Measurements from ENCODE around the gene TMEM80.
A peak's percentile ranks its signal among the peaks of the same experiment; 100 is the strongest.
"Not testable (repeated sequence)": the region's sequence is repeated elsewhere in the genome, so short reads cannot be mapped to it uniquely, and the experiment has no call there.

Gene TMEM80

DNA sequence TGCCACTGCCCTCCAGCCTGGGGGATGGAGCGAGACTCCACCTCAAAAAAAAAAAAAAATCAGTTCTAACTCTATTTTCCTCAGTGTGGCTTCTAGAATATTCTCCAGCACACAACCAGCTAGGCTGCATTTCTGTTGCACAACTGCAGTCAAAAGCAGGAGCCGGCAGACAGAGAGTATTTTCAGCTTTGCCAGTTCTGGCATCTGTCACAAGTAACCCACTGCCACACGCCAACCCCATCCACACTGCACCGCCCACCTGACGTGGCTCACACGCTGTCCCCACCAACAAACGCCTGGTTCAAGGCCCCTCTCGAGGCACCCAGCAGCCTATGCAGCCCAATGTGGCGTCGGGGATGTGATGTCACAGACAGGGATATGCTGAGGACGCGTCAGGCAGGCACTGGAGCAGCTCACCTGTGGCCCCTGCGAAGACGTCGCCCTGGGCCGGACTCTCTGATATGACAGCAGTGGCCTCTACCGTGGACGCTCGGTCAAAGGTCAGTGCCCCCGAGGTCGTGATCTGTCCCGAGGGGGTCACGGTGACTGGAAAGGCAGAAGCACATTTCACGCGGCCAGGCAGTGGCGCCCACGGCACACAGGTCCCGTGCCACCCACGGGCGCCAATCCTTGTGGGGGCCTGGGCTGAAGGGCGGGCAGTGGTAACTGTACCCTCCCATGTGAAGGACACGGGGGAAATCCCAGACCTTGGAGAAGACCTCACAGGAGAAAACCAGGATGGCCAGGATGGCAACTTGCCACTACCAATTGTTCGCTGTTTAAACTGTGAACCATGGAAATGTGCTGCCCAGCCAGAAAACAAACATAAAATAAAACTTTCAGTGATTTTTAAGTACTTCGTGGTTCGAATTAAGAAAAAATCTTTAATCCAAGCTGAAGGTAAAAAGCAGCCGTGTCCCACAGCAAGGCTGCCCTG, 16.1 kb upstream of the TMEM80 start:
- no peak for DNase-seq (ENCODE audit: low read depth)

DNA sequence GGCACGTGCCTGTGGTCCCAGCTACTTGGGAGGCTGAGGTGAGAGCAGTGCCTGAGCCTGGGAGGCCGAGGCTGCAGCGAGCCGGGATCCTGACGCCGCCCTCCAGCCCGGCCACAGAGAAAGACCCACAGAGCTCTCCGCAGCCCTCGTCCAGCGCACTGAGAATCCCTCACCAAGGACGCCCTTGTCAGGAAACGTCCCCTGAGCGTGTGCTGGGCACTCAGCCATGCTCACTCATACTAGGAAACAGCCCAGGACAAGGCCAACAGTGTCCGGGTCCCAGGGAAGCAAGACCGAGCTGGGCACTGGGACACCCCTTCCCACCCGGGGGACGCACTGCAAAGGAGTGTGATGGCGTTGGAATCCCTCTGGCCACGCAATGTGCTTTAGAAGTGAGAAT, 15.1 kb upstream of the TMEM80 start:
- no peak for DNase-seq (ENCODE audit: low read depth)

DNA sequence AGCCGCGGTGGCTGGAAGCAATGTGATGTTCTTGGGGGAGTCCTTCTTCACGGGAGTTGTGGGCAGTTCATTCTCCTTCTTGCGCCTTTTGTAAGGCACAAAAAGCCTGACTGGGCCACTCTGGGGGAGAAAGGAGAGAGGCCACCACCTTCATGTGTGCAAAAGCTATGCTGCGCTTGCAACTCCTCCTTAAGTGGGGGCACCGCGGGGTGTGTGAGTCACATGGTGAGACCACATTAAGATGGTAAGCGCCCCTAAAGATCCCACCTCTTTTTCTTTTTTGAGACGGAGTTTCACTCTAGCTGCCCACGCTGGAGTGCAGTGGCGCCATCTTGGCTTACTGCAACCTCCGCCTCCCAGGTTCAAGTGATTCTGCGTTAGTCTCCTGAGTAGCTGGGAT, 14.6 kb upstream of the TMEM80 start:
- no peak for DNase-seq (ENCODE audit: low read depth)

DNA sequence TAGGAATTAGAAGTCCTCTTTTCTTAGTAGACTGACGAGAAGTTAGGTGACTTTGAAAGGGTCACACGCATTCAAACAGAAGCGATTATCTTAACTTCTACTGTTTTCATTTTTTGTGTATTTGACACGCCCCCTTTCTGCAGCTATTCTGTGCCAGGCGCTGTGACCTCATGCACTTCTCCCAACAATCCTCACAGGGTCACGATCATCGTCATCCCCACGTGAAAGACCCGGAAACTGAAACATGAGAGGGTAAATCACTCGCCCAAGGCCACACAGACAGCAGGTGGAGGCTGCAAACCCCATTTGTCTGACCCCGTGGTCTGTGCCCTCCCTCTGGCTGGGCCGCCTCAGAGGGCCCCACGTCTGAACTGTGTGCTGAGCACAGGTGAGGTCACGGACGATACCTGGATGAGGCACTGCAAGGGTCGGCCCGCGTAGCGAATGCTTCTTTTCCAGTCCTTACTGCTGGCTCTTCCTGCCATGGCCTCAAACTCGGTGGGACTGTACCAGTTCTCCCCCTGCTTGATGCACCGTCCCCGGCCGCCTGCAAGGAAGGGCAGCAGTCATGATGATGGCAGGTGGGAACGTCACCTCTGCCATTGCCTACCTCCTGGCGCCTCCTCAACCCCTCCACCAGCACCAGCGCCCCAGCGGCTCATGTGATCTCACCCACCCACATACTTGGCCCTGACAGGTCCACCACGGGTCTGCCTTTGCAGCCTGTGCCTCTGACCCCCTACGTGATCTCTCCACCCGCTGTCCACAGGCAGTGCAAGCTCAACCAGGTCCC, 9.0 kb upstream of the TMEM80 start:
- no peak for DNase-seq (ENCODE audit: low read depth)

DNA sequence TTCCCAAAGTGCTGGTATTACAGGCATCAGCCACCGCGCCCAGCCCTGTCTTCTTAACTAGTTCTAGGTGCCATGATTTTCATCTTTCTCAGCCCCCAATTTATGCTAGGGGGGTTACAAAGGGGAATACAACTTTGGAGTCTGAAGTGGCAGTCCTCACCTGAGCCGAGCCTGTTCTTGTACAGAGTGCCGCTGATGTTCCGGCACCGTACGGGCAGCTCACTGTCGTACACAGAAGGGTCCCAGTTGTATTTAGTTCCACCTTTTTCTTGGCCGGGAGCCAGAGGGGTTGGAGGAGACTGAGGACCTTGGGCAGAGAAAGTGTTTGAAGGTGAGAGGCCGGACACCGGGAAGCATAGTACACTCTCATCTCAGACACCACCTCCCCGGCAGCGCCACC, 7.9 kb upstream of the TMEM80 start:
- no peak for DNase-seq (ENCODE audit: low read depth)

DNA sequence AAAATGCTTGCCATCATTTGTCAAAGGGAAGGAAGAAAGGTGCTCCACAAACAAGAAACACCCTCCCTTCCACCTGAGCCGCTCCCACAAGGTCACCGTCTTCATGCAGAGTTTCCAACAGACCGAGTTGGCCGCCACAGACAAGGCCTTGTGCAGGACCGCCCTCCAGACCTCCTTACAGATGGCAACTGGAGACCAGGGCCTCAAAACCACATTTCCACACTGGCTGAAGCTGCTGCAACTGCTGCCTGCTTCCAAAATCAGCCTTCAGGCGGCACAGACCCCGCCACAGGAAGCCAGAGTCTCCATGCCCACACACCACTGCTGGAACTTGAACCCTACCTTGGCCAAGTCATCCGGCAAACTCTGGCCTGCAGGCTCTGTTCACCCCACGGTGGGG, 6.9 kb upstream of the TMEM80 start:
- no peak for DNase-seq (ENCODE audit: low read depth)

DNA sequence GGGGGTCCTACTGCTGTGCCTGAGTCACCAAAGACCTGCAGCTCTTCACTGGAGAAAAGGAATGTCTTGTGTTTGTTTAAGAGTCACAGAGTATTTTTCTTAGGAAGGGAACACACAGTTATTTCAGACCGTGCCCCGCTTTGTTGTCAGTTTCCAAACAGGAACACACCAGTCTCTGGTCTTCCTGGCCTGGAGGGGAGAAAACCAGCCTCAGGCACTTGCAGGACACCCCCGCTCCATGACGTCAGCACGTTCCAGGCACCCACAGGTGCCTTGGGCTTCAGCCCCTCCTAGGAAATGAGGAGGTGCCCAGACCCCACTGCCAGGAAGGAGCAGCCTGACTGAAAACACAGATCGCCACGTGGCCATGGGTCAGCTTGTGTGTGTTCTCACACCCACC, 6.0 kb upstream of the TMEM80 start:
- DNase-seq (ENCODE audit: low read depth), result no peak

DNA sequence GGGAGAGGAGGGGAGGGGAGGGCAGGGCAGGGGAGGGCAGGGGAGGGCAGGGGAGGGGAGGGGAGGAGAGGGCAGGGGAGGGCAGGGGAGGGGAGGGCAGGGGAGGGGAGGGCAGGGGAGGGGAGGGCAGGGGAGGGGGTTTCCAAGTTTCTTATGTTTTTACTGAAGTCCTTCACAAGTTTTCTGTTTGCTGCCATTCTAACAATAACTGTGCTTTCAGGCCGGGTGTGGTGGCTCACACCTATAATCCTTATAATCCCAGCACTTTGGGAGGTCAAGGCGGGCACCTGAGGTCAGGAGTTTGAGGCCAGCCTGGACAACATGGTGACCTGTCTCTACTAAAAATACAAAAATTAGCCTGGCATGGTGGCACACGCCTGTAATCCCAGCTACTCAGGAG, 5.4 kb upstream of the TMEM80 start:
- not testable (repeated sequence) for DNase-seq (ENCODE audit: low read depth)

DNA sequence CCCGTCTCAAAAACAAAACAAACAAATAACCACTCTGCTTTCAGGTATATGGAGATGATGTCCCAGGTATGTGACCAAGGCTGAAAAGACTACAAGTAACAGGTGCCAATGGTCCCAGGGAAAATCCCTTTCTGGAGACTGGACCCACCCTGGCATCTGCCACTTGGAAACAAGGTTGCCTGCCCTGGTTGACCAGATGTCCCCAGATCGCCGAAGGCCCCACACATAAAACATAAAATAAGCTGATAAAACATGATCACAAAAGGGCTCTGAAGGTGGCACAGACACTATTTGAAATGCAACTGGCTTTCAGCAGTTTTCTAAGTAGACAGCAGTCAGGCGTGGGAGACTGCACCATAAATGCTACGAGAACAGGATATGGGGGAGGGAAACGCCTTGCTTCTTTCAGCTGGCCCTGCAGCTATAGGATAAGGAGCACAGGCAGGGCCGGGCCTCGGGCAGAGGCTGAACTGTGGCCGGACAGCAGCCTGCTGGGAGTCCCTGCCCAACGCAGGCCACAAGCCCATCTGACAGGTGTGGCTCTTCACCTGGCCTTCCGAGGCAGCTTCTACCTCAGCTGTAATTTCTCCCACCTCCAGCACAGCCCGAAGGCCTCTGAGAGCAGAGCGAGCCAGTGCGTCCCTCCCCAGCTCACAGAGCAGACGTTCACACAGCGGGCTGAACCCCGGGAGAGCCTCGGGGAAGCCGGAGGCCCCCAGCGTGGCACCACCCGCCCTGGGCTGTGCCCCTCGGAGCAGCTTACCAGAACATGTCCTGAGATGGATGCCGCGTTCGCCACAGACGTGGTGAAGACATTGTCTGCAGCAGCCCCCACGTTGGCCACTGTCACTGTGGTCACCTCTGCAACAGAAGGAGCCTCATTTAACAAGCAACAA, 4.6 kb upstream of the TMEM80 start:
- DNase-seq (ENCODE audit: low read depth), result no peak

DNA sequence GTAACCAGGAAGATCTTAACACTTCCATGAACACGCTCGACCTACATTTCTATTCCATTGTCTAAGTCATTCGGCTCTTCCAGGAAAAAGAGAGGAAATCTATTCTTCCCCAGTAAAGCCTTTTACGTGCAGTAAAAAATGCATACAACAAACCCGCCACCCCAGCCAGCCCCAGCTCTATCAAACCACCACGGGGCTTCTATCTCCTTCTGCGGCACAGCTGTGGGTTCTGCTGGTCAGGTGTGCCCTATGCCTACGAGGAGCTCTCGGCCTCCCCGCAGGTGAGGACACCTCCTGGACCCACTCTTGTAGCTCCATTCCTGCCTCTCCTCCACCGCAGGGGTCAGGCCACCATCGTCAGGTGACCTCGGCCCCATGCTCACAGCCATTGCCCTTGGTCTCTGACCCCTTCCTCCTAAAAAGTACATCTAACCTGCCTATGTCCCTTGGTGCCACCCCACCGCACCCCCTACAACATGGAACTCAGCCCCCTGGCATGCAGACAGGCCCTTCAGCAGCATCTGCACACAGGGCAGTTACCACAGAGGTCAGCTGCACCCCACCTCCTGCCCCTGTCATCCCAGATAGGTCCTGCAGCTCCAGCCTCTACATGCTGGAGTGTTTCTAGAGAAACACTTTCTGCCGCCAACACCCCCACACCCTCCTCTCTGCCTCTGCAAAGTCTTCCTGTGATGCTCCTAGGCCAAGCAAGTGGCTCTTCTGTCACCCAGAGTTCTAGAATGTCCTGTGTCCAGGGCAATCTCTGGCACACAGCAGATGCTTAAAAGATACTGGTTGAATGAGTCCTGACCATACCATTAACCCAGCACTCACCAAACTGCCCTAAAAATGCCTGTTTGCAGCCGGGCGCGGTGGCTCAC, 3.7 kb upstream of the TMEM80 start:
- no peak for DNase-seq (ENCODE audit: low read depth)

DNA sequence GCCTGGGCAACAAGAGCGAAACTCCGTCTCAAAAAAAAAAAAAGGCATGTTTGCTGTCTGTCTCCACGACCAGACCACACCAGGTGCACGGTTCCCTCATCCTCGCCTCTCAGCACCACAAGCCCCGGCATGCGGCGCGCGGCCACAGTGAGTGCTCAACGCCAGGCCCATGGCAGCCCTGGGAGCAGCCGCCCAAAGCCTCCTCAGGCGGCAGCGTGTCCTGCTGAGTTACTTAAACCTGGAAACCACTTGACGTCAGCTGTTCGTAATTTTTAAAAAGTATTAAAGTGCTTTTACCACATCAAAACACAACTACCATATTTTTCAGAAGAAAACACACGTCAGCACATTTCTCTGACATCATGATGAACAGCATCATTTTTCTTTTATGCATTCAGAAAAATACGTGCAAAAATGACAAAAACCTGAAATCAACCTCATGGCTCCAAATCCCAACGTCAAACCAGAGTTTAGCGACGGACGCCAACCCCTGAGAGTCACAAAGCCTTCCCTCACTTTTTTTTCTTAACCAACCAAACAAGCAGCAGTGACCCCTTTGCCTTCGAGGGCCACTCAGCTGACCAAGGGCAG, 2.7 kb upstream of the TMEM80 start:
- DNase-seq (ENCODE audit: low read depth), result no peak

DNA sequence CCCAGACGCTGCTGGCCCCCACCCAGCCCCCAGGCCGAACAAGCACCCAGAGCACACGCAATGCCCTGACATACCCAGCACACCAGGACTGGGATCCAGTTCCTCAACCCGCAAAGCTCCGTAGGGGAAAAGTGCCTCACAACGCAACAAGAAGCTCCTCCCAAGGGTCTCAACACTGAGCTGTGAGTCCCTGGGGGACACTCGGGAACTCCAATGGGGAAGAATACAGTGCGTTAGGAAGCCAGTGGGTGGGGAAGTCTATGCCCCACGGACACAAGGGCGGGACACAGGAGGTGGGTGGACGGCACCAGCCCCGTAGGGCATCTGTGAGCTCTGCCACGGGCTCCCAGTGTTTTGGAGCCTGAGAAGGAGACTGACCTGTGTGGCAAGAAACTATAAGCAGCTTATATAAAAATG, 2.2 kb upstream of the TMEM80 start:
- no peak for DNase-seq (ENCODE audit: low read depth)

DNA sequence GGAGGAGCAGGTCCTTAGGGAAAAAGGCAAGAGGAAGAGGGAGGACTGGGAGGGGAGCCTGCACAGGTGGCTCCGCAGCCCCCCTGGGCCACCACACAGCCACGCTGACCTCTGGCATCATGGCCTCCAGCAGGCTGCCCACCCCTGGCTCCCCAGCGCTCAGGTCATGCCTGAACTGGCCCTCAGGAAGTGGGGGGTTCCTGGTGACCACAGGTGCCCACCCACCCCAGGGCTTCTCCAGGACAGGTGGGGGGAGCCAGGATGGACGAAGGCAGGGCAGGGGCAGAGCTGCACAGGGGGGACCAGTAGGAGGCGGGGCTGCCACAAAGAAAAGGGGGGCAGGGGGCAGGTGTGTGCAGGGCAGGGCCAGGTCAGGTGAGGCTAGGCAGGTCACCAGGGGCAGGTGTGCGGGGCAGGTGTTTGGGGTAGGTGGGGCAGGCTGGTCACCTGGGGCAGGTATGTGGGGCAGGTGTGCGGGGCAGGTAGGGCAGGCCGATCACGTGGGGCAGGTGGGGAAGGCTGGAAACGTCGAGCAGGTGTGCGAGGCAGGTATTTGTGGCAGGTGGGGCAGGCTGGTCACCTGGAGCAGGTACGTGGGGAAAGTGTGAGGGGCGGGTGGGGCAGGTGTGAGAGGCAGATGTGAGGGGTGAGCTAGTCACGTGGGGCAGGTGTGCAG, 1.6 kb upstream of the TMEM80 start:
- DNase-seq (ENCODE audit: low read depth), result no peak

DNA sequence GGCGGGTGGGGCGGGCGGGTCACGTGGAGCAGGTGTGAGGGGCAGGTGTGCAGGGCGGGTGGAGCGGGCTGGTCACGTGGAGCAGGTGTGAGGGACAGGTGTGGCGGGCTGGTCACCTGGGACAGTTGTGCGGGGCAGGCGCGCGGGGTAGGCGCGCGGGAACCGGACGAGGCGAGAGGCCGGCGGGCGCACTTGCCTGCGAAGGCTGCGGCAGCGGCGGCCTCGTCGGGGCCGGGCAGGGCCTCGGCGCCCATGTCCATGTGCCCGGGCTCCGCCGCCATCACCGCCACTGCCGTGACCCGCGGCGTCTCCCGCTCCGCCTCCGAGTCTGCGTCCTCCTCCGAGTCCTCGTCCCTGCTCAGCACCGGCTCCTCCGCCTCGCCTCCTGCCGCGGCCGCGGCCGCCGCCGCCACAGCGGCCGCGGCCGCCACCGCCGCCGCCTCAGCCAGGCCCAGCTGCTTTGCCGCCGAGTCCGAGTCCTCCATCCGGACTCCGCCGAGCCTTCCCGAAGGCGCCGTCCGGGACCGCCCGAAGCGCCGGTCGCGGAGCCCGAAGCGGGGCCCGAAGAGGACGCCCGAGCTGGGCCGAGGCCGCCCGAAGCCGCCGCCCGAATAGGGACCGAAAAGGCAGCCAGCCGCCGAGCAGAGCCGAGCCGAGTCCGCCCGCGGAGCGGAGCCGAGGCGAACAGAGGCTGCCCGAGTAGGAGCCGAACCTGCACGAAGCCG, 891 bp upstream of the TMEM80 start, which contains the start of gene DEAF1:
TSS of gene DEAF1 (minus strand) at position 660 of the 725 bp plus-strand sequence. CDS start at position 485, 175 bp downstream.
- peak; percentile 46 for DNase-seq (ENCODE audit: low read depth)

DNA sequence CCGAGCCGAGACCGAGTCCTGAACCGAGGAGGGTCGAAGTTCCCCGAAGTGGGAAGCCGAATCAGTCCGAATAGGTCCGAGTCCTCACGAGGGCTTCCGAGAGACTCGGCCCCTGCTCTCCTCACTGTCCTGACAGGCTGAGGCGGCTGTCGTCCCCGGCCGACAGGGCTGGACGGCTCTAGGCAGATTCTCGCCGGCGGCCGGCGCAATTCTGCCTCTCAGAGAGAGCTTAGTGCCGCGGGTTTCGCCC, 403 bp upstream of the TMEM80 start:
- DNase-seq (ENCODE audit: low read depth), result no peak

DNA sequence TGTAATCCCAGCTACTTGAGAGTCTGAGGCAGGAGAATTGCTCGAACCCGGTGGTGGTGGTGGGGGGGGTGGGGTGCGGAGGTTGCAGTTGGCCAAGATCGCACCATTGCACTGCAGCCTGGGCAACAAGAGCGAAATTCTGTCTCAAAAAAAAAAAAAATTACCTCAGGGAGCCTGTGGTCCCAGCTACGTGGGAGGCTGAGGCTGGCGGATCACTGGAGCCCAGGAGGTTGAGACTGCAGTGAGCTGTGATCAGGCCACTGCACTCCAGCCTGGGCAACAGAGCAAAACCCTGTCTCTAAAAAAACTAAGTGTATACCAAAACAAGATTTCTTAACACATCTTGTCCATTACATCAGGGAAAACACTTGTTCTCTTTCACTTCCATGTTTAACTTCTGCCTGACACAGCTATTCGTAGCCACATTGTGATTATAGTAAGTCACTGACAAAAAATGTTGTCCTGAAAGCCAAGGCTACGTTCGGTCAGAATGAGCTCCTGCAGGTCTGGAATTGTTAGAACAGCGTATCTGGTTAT, 1.4 kb downstream of the TMEM80 start:
- peak; percentile 78 for DNase-seq (ENCODE audit: low read depth)

DNA sequence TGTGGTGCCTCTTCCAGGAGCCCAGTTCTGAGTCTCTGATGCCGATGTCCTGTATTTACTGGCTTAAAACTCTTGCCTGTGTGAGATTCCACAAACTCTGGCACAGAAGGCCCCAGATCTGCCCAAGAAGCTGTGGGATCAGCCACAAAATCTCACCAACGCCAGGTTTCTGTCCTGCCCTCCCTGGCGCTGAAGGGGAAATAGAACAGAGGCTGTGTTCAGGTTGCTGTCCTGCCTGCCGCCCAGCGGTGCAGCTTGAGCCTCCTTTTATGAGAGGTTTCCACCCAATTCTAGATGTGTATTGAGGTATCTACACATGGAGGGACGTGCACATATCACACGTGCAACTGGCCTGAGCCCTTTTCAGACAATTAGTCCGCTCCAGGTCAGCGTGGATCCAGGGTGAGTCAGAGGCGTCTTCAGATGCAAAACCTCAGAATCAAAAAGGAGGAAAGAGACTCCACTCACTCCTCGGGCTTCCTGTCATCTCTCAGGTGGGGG, 2.2 kb downstream of the TMEM80 start:
- DNase-seq (ENCODE audit: low read depth), result no peak

DNA sequence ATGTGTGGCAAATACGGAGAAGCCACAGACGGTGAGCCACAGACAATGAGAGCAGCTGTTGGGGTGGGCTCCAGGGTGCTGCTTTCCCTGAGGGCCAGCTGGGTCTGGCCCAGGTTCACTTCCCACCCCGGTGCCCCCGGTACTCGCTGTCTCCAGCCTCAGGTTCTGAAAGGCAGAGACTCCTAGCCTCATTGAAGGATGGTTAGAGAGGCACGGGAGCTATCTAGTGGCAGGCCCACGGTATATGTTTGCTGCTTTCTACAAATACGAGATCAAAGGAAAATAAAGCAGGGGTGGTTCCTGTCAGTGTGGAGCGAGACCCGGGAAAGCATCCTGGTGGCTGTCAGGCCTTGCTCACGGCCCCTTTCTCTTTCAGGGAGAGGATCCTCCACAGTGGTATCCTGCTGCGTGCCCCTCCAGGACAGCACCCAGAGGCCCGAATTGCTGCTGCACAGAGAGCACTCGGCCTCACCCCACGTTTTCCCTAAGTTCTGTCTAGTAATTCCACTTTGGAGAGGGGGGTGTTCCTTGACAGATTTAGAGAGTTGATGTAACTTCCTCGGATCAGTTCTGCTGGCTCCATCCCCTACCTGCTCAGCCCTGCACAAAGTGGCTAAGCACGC, 3.0 kb downstream of the TMEM80 start:
- no peak for DNase-seq (ENCODE audit: low read depth)

DNA sequence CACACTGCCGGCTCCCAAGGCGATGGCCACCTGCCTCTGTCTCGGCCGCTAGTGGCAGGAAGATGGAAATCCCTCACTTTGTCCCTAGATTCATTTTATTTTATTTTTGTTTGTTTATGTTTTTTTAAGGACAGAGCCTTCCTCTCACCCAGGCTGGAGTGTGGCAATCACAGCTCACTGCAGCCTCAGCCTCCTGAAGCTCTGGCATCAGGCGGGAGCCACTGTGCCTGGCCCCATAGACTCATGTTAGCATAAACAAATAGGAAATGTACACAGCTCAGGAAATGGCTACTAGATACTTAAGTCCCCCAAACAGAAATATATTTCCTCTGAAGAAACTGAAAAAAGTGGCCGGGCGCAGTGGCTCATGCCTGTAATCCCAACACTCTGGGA, 3.5 kb downstream of the TMEM80 start:
- no peak for DNase-seq (ENCODE audit: low read depth)
